Natural killer cell (primary cell): ENCODE results near the gene CDKAL1. TPM values are rescaled to one million over a fixed set of nuclear protein-coding genes. Genes with fewer than 3 reads are reported as not detected.

Experiments used
- ATAC-seq, 3 donors: fragments of 150-1000 bp in 2 of 3; fragments of 200-7000 bp in 1 of 3; cut with Tn5 transposase; 1 replicate in 1 of 3; 2 replicates in 2 of 3; pipeline ENCODE4 v1.10.0; 2021; ENCODE audit warnings: mild to moderate bottlenecking in 2 of 3, moderate library complexity in 2 of 3
- DNase-seq, 2 donors: peaks; one replicate each; pipeline versions ENCODE4 v3.0.0 to v3.0.0-alpha.2; 2013 to 2021; ENCODE audit warnings: mixed read lengths in 1 of 2
- H3K27ac ChIP-seq: one replicate; pipeline ENCODE4 v1.5.1; 2013; ENCODE audit warnings: mild to moderate bottlenecking, low read length
- H3K27me3 ChIP-seq: one replicate; pipeline ENCODE4 v1.6.1; 2013; ENCODE audit warnings: low read length; ENCODE audit not compliant: control insufficient read depth, insufficient read depth
- H3K36me3 ChIP-seq: one replicate; pipeline ENCODE4 v1.6.1; 2013; ENCODE audit warnings: low read length; ENCODE audit not compliant: control insufficient read depth, insufficient read depth
- H3K4me1 ChIP-seq: one replicate; pipeline ENCODE4 v1.6.1; 2013; ENCODE audit warnings: low read length; ENCODE audit not compliant: control insufficient read depth, insufficient read depth
- H3K4me3 ChIP-seq: one replicate; pipeline ENCODE4 v1.5.1; 2013; ENCODE audit warnings: low read length
- H3K9me3 ChIP-seq: one replicate; pipeline ENCODE4 v1.6.1; 2013; ENCODE audit warnings: low read length; ENCODE audit not compliant: control insufficient read depth, insufficient read depth
- H3K27ac Mint-ChIP-seq, 2 donors: one replicate each; pipeline ENCODE4 v1.8.0; 2022; ENCODE audit warnings: mild to moderate bottlenecking in 2 of 2, mixed read lengths in 2 of 2, moderate library complexity in 1 of 2
- H3K27me3 Mint-ChIP-seq, 2 donors: one replicate each; pipeline ENCODE4 v1.8.0; 2022; ENCODE audit warnings: low read depth in 2 of 2, mixed read lengths in 2 of 2
- H3K36me3 Mint-ChIP-seq: one replicate; pipeline ENCODE4 v1.8.0; 2022; ENCODE audit warnings: mixed read lengths
- H3K4me1 Mint-ChIP-seq, 2 donors: one replicate each; pipeline ENCODE4 v1.8.0; 2022; ENCODE audit warnings: mixed read lengths in 2 of 2
- H3K4me3 Mint-ChIP-seq: one replicate; pipeline ENCODE4 v1.8.0; 2022; ENCODE audit warnings: mild to moderate bottlenecking, moderate library complexity, mixed read lengths
- H3K9me3 Mint-ChIP-seq, 2 donors: one replicate each; pipeline ENCODE4 v1.8.0; 2022; ENCODE audit warnings: mixed read lengths in 2 of 2
- WGBS: methylation state at CpG from one replicate; pipeline ENCODE4 v1.1.7; 2013; ENCODE audit warnings: missing lambda C conversion rate; ENCODE audit not compliant: insufficient coverage; 5-methylcytosine and 5-hydroxymethylcytosine counted together
- intact Hi-C: fragments of 100-400 bp; cut with micrococcal nuclease; formaldehyde crosslinking; loops from one replicate; pipeline ENCODE4 v1.14.2; 2022
- total RNA-seq, 4 donors: library from RNA; stranded (reverse); fragments of 120-200 nt in 1 of 4; gene quantifications; one replicate each; pipeline versions ENCODE4 v1.2.3 to v1.2.4, GENCODE V29; 2013 to 2022
- TF ChIP-seq, protein P1 (sequence below): fragments of 200-600 bp; IDR thresholded peaks from one replicate; pipeline ENCODE4 v1.8.0; 2022; ENCODE audit warnings: antibody characterized with exemption

Gene CDKAL1
- total RNA-seq, 3 donors from 2014 or later (not counting 1 experiment from before 2014, with no cell fraction given), result 26.0 to 32.8 (median 28.9) TPM

DNA sequence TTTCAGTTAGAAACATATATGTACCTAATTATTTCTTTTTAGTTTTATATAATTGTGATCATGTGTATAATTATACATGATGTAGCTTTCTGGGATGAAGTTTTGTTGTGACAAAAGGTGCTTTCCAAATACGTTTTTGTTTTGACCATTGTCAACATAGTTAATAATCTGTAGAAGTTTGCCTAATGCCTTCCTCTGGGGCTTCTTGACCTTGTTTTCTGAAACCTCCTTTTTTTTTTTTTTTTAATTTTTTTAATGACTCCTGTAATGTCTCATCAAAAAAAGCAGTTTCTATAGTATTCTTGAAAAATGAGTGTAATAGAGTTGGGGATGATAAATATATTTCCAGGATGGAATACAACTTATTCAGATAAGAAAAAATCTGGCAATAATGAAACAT lies 624.6 kb downstream of the CDKAL1 start:
- DNase-seq, result no peak
- ATAC-seq, result no peak
- TF ChIP-seq, protein P1, sequence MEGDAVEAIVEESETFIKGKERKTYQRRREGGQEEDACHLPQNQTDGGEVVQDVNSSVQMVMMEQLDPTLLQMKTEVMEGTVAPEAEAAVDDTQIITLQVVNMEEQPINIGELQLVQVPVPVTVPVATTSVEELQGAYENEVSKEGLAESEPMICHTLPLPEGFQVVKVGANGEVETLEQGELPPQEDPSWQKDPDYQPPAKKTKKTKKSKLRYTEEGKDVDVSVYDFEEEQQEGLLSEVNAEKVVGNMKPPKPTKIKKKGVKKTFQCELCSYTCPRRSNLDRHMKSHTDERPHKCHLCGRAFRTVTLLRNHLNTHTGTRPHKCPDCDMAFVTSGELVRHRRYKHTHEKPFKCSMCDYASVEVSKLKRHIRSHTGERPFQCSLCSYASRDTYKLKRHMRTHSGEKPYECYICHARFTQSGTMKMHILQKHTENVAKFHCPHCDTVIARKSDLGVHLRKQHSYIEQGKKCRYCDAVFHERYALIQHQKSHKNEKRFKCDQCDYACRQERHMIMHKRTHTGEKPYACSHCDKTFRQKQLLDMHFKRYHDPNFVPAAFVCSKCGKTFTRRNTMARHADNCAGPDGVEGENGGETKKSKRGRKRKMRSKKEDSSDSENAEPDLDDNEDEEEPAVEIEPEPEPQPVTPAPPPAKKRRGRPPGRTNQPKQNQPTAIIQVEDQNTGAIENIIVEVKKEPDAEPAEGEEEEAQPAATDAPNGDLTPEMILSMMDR, result no peak
- H3K4me1 ChIP-seq, result peaks cover 8% of the 10 kb centered on the region
- intact Hi-C loops, result no loop called here
- no peaks in the 10 kb centered on the region for H3K9me3 ChIP-seq
- Mint-ChIP-seq H3K27me3 (no peaks in the 10 kb centered on the region), H3K27ac (no peak overlapping the region), H3K4me3 (no peak overlapping the region), H3K9me3 (no peaks in the 10 kb centered on the region), H3K4me1 (peaks cover 13 to 19% of the 10 kb centered on the region in 2 donors), H3K36me3 (no peaks in the 10 kb centered on the region)
- H3K27ac ChIP-seq, result no peak overlapping the region
- no peak overlapping the region for H3K4me3 ChIP-seq
- 80% methylated on average over 1 of the region's 1 CpG for WGBS
- no peaks in the 10 kb centered on the region for H3K36me3 ChIP-seq
- H3K27me3 ChIP-seq, result no peaks in the 10 kb centered on the region

DNA sequence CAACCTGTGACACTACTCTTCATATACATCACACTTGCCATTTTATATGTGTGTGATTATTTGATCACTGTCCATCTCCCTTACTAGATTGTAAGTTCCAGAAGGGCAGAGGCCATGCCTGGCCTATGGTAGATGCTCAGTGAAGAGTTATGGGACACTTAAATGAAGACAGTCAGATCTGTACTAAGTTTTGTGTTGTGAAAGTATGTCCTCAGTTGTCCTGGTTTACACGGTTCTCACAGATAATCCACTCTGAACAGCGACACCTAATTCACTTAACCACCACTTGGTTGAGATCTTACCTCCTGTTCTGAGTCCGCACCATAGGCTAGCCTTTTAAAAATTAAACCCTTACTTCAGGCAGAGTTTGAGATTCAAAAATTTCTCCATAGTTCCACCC lies 625.2 kb downstream of the CDKAL1 start:
- intact Hi-C loops, result no loop called here
- ATAC-seq, result no peak
- no peaks in the 10 kb centered on the region for H3K9me3 Mint-ChIP-seq
- WGBS, result 94% methylated on average over 3 of the region's 3 CpGs
- no peak overlapping the region for H3K27ac Mint-ChIP-seq
- H3K4me1 Mint-ChIP-seq, result peaks cover 15 to 25% of the 10 kb centered on the region in 2 donors
- no peak overlapping the region for H3K4me3 Mint-ChIP-seq
- no peaks in the 10 kb centered on the region for H3K36me3 ChIP-seq
- no peak overlapping the region for H3K4me3 ChIP-seq
- H3K27me3 ChIP-seq, result no peaks in the 10 kb centered on the region
- TF ChIP-seq, protein P1, result no peak
- no peaks in the 10 kb centered on the region for H3K27me3 Mint-ChIP-seq
- H3K27ac ChIP-seq, result no peak overlapping the region
- no peak for DNase-seq
- H3K4me1 ChIP-seq, result peaks cover 11% of the 10 kb centered on the region
- H3K36me3 Mint-ChIP-seq, result no peaks in the 10 kb centered on the region
- no peaks in the 10 kb centered on the region for H3K9me3 ChIP-seq

DNA sequence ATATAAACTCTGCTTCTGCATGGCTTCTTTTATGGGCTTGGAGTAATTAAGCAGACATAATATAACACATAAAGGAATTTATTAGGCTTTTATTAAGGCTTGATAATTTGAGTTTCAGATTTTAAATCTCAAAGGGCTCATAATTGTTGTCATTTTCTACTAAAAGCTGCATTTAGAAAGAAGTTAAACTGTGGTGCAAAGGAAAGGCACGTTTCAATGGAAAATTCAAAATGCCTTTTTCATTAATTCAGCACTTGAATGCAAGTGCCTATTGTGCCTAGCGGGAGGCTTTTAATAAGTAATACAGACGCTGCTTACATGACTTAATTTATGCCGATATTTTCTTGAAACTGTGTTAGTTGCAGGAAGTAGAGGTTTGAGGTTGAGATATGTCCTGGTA lies 627.5 kb downstream of the CDKAL1 start:
- Mint-ChIP-seq H3K27me3 (no peaks in the 10 kb centered on the region), H3K9me3 (no peaks in the 10 kb centered on the region), H3K27ac (peak overlapping the region; percentile 32 to 61), H3K4me1 (peaks cover 32 to 45% of the 10 kb centered on the region in 2 donors), H3K36me3 (no peaks in the 10 kb centered on the region), H3K4me3 (no peak overlapping the region)
- WGBS, result 70% methylated on average over 4 of the region's 4 CpGs
- DNase-seq (no peak), ATAC-seq (no peak)
- Histone ChIP-seq H3K9me3 (no peaks in the 10 kb centered on the region), H3K27me3 (no peaks in the 10 kb centered on the region), H3K27ac (no peak overlapping the region), H3K36me3 (no peaks in the 10 kb centered on the region), H3K4me1 (peaks cover 13% of the 10 kb centered on the region), H3K4me3 (no peak overlapping the region)
- intact Hi-C loops, result no loop called here
- TF ChIP-seq, protein P1, result no peak

DNA sequence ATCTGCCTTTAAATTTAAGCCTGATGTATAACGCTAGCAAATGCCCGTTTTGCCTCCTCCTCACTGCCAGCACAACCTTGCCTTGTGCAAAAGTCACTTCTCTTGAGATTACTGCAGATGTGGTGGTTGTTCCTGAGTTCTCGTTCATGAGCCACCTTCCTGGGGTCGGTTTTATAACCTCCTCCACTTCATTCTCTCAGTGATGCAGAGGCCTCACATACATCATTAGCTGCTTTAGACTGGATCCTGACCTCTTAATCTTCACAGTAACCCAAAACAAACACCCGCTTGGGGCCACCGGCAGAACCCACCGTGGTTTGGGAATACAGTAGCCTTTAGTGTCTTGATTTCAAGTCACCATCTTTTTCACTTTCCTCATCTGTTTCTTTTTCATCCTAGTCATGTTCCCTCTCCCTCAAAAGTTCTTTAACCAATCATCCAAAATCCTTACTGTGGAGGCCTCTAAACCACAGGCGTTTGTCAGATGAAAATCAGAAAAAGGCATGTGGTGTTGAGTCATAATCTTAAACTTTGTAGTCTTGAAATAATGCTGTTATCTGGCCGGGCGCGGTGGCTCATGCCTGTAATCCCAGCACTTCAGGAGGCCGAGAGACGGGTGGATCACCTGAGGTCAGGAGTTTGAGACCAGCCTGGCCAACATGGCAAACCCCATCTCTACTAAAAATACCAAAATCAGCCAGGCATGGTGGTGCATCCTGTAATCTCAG lies 629.0 kb downstream of the CDKAL1 start:
- Mint-ChIP-seq H3K4me1 (peaks cover 35 to 48% of the 10 kb centered on the region in 2 donors), H3K9me3 (no peaks in the 10 kb centered on the region), H3K27ac (no peak overlapping the region), H3K27me3 (no peaks in the 10 kb centered on the region), H3K4me3 (no peak overlapping the region), H3K36me3 (no peaks in the 10 kb centered on the region)
- no peaks in the 10 kb centered on the region for H3K36me3 ChIP-seq
- no peak for ATAC-seq
- H3K4me3 ChIP-seq, result no peak overlapping the region
- H3K27me3 ChIP-seq, result no peaks in the 10 kb centered on the region
- H3K9me3 ChIP-seq, result no peaks in the 10 kb centered on the region
- WGBS, result 92% methylated on average over 13 of the region's 13 CpGs
- DNase-seq, result no peak
- TF ChIP-seq, protein P1, result no peak
- intact Hi-C loops, result no loop called here
- H3K27ac ChIP-seq, result no peak overlapping the region
- H3K4me1 ChIP-seq, result peaks cover 13% of the 10 kb centered on the region
